Endothelial cell of umbilical vein (primary cell): ENCODE measurements around the gene NUMBL.

ENCODE experiments used
- CTCF ChIP-seq, 2 donors: IDR thresholded peaks; 1 replicate in 1 of 2; 2 replicates in 1 of 2; pipeline ENCODE4 v1.5.1; 2011; ENCODE audit warnings: low read length in 2 of 2, mild to moderate bottlenecking in 2 of 2, moderate library complexity in 2 of 2, control low read depth in 1 of 2, inconsistent platforms in 1 of 2, low read depth in 1 of 2; ENCODE audit not compliant: insufficient read depth in 1 of 2; ENCODE audit errors: extremely low read depth in 1 of 2
- EZH2 ChIP-seq: IDR thresholded peaks from 2 replicates; pipeline ENCODE4 v1.6.1; 2012; ENCODE audit warnings: borderline replicate concordance, low read depth, mild to moderate bottlenecking, moderate library complexity, low read length, inconsistent platforms; ENCODE audit not compliant: severe bottlenecking
- POLR2A ChIP-seq: IDR thresholded peaks from 2 replicates; pipeline ENCODE4 v1.6.1; 2012; ENCODE audit warnings: low read depth, mild to moderate bottlenecking, control low read depth, low read length

- no peak for TF ChIP-seq CTCF (IDR thresholded peaks at IDR 0.05; ENCODE audit: extremely low read depth in 1 of 2, insufficient read depth in 1 of 2, low read depth in 1 of 2, low read length in 2 of 2)
- TF ChIP-seq POLR2A: peak; percentile 62
- TF ChIP-seq EZH2: no peak
Observed at GRCh38 chr19:40716482-40717324, 26.3 kb upstream of the NUMBL start, which contains the start of the genes COQ8B and ITPKC.
